K562 (cell line): ENCODE data around the gene ATP6V0A1. TPM values are rescaled to one million over a fixed set of nuclear protein-coding genes. Genes with fewer than 3 reads are reported as not detected.
A peak's percentile ranks its signal among the peaks of the same experiment; 100 is the strongest.

ENCODE experiments used
- ATAC-seq: fragments of 200-7000 bp; cut with Tn5 transposase; 3 replicates; pipeline ENCODE4 v1.9.1; 2020; ENCODE audit warnings: moderate library complexity
- BruUV-seq: library from RNA; stranded (reverse); fragments of 400-500 nt; replicated peaks from 2 replicates; lab custom pipeline; 2021; lab: Mats Ljungman, UMichigan
- CTCF ChIA-PET: fragments of 300-600 bp; formaldehyde crosslinking; extraction: SDS; loops from one replicate; lab custom pipeline; 2021; ENCODE audit warnings: low intra/inter-chr PET ratio; lab: Yijun Ruan, JAX
- POLR2A ChIA-PET: fragments of 300-600, 350-650 bp; sonication (Branson Sonifier 250); formaldehyde crosslinking; extraction: SDS; loops from one replicate; lab custom pipeline; 2021; ENCODE audit warnings: antibody characterized with exemption, inconsistent platforms; lab: Yijun Ruan, JAX
- DNase-seq, 4 experiments: peaks; one replicate each; pipeline versions ENCODE4 v3.0.0 to v3.0.0-alpha.2; 2011 to 2018; ENCODE audit warnings: low spot score in 3 of 4, mixed read lengths in 3 of 4; ENCODE audit errors: extremely low read depth in 1 of 4
- FAIRE-seq: peaks from 2 replicates; lab custom pipeline; 2011; peaks lifted over from hg19 to GRCh38; lab: Jason Lieb, UNC
- H2AFZ ChIP-seq: 2 replicates; pipeline ENCODE4 v1.6.0; 2011; ENCODE audit warnings: low read depth, low read length, control low read depth, inconsistent platforms
- H3K27ac ChIP-seq: fragments of 200-600 bp; 3 replicates; pipeline ENCODE4 v1.8.0; 2011; ENCODE audit warnings: low read depth, mild to moderate bottlenecking, control low read depth, inconsistent platforms, low read length, moderate library complexity, mixed read lengths; ENCODE audit errors: extremely low read depth
- H3K27me3 ChIP-seq, 2 experiments: fragments of 300-600 bp in 1 of 2; 2 replicates in 1 of 2; 3 replicates in 1 of 2; pipeline versions ENCODE4 v1.6.0 to v1.8.0; 2011; ENCODE audit warnings: inconsistent platforms in 2 of 2, low read length in 2 of 2, mild to moderate bottlenecking in 1 of 2, mixed read lengths in 1 of 2, moderate library complexity in 1 of 2; ENCODE audit not compliant: control insufficient read depth in 2 of 2, insufficient read depth in 2 of 2
- H3K36me3 ChIP-seq: fragments of 300-600 bp; 3 replicates; pipeline ENCODE4 v1.8.0; 2011; ENCODE audit warnings: mild to moderate bottlenecking, low read length, inconsistent platforms; ENCODE audit not compliant: control insufficient read depth, insufficient read depth
- H3K4me1 ChIP-seq, 2 experiments: fragments of 200-600 bp in 1 of 2; replicated peaks in 1 of 2; 2 replicates in 1 of 2; 3 replicates in 1 of 2; pipeline versions ENCODE4 v1.5.1 to v1.8.0; 2011; ENCODE audit warnings: inconsistent platforms in 2 of 2, low read length in 2 of 2, mild to moderate bottlenecking in 1 of 2, mixed read lengths in 1 of 2, moderate library complexity in 1 of 2; ENCODE audit not compliant: control insufficient read depth in 2 of 2, insufficient read depth in 2 of 2
- H3K4me2 ChIP-seq: 2 replicates; pipeline ENCODE4 v1.6.1; 2011; ENCODE audit warnings: low read length, control low read depth, inconsistent platforms, mixed read lengths; ENCODE audit not compliant: insufficient read depth
- H3K4me3 ChIP-seq: fragments of 200-600 bp; sonication (generic), shearing (Covaris generic); 2 replicates; pipeline ENCODE4 v1.5.1; 2016; ENCODE audit warnings: control low read depth, inconsistent platforms
- H3K79me2 ChIP-seq: fragments of 200-600 bp; 3 replicates; pipeline ENCODE4 v1.8.0; 2011; ENCODE audit warnings: low read length, inconsistent platforms; ENCODE audit not compliant: control insufficient read depth, insufficient read depth
- H3K9ac ChIP-seq, 2 experiments: 2 replicates each; pipeline versions ENCODE4 v1.6.0 to v1.6.1; 2011; ENCODE audit warnings: low read depth in 2 of 2, low read length in 2 of 2, control low read depth in 1 of 2, inconsistent platforms in 1 of 2, mild to moderate bottlenecking in 1 of 2, mixed read lengths in 1 of 2; ENCODE audit not compliant: insufficient read depth in 1 of 2
- H3K9me1 ChIP-seq: one replicate; pipeline ENCODE4 v1.6.0; 2011; ENCODE audit warnings: inconsistent platforms, mild to moderate bottlenecking, low read length, moderate library complexity; ENCODE audit not compliant: control insufficient read depth, insufficient read depth
- H3K9me3 ChIP-seq: replicated peaks from 2 replicates; pipeline ENCODE4 v1.5.1; 2011; ENCODE audit warnings: low read depth, low read length, inconsistent platforms; ENCODE audit not compliant: control insufficient read depth, insufficient read depth
- H4K20me1 ChIP-seq: replicated peaks from 2 replicates; pipeline ENCODE4 v1.6.1; 2011; ENCODE audit warnings: low read length, inconsistent platforms, mixed read lengths; ENCODE audit not compliant: control insufficient read depth, insufficient read depth
- DNMT1 ChIP-seq: fragments of 450-650 bp; IDR thresholded peaks from 2 replicates; pipeline ENCODE4 v1.6.1; 2016; ENCODE audit warnings: antibody characterized with exemption, mild to moderate bottlenecking
- ELF2 ChIP-seq: fragments of 250-450 bp; sonication (Bioruptor Pico); IDR thresholded peaks from 2 replicates; pipeline ENCODE4 v1.5.0; 2021; ENCODE audit warnings: mild to moderate bottlenecking
- NR4A1 ChIP-seq, 2 experiments: fragments of 250-450 bp in 1 of 2; fragments of 450-650 bp in 1 of 2; sonication (Bioruptor Pico) in 1 of 2; IDR thresholded peaks; 2 replicates each; pipeline versions ENCODE4 v1.4.0 to v1.6.1; 2016 to 2020; ENCODE audit warnings: mild to moderate bottlenecking in 2 of 2, missing compliant biosample characterization in 1 of 2, missing genetic modification characterization in 1 of 2, moderate library complexity in 1 of 2
- PHF20 ChIP-seq: fragments of 450-650 bp; IDR thresholded peaks from 2 replicates; pipeline ENCODE4 v1.6.1; 2018; ENCODE audit not compliant: partially characterized antibody
- PHF8 ChIP-seq: fragments of 200-600 bp; sonication (generic); IDR thresholded peaks from 2 replicates; pipeline ENCODE4 v1.6.1; 2012; ENCODE audit warnings: mixed run types, mild to moderate bottlenecking, inconsistent platforms, low read length, moderate library complexity, borderline replicate concordance
- PTTG1 ChIP-seq: fragments of 450-650 bp; IDR thresholded peaks from 2 replicates; pipeline ENCODE4 v1.6.1; 2016; ENCODE audit warnings: low read depth, mild to moderate bottlenecking, missing genetic modification characterization, missing compliant biosample characterization
- RBBP5 ChIP-seq: fragments of 200-600 bp; sonication (generic); IDR thresholded peaks from 2 replicates; pipeline ENCODE4 v1.6.1; 2012; ENCODE audit warnings: borderline replicate concordance, mild to moderate bottlenecking, low read length, control low read depth, inconsistent platforms; ENCODE audit not compliant: insufficient read depth, poor library complexity, severe bottlenecking
- SP2 ChIP-seq: IDR thresholded peaks from 2 replicates; pipeline ENCODE4 v1.6.1; 2011; ENCODE audit warnings: mild to moderate bottlenecking, low read depth, low read length, moderate library complexity; ENCODE audit not compliant: poor library complexity, severe bottlenecking; ENCODE audit errors: extremely low read depth
- ZNF3 ChIP-seq: fragments of 250-450 bp; sonication (Bioruptor Pico); IDR thresholded peaks from 2 replicates; pipeline ENCODE4 v1.5.0; 2021; ENCODE audit warnings: mild to moderate bottlenecking, moderate library complexity
- WGBS: fragments of 100-300 bp; shearing (Covaris generic); methylation state at CpG from one replicate; pipeline ENCODE4 v1.1.6; 2016; ENCODE audit warnings: low coverage, mixed read lengths; ENCODE audit not compliant: insufficient coverage; ENCODE audit errors: missing lambda C conversion rate; 5-methylcytosine and 5-hydroxymethylcytosine counted together
- in situ Hi-C: fragments of 300-500 bp; cut with MboI; formaldehyde crosslinking; loops from 4 replicates; pipeline ENCODE4 v1.15.0; 2018; ENCODE audit warnings: inconsistent platforms, mixed read lengths
- intact Hi-C: fragments of 100-400 bp; cut with micrococcal nuclease; formaldehyde crosslinking; loops from 2 replicates; pipeline ENCODE4 v1.14.2; 2022
- polyA plus RNA-seq, 8 experiments: library from polyadenylated mRNA; depleted of rRNA in 4 of 8; stranded (reverse) in 5 of 8; unstranded in 3 of 8; fragments of >200 nt; fragmentation: Nextera tagmentation in 2 of 8; fragmentation: Illumina TruSeq in 1 of 8; extraction: Ambion mirVana in 2 of 8; extraction: Trizol in 1 of 8; gene quantifications; 2 replicates each; pipeline versions ENCODE4 v1.2.1 to v1.2.3, GENCODE V29; 2011 to 2014; ENCODE audit warnings: inconsistent platforms in 1 of 8, missing spikeins in 1 of 8
- total RNA-seq, 7 experiments: library from RNA; depleted of rRNA in 6 of 7; stranded (reverse); fragments of >200 nt in 6 of 7; fragmentation: Illumina TruSeq in 2 of 7; extraction: Trizol in 2 of 7; gene quantifications; 2 replicates each; pipeline versions ENCODE4 v1.2.1 to v1.2.3, GENCODE V29; 2011 to 2021; ENCODE audit warnings: low replicate concordance in 1 of 7
- TF ChIP-seq, protein P1 (sequence below): sonication (generic); formaldehyde crosslinking; IDR thresholded peaks from 2 replicates; pipeline ENCODE4 v1.8.1; 2023; ENCODE audit warnings: mild to moderate bottlenecking, missing genetic modification reagents, moderate library complexity
- TF ChIP-seq, protein P2 (sequence below), 2 experiments: IDR thresholded peaks; 2 replicates each; pipeline ENCODE4 v1.6.1; 2011; ENCODE audit warnings: borderline replicate concordance in 1 of 2, control low read depth in 1 of 2, low read depth in 1 of 2, low read length in 1 of 2, mild to moderate bottlenecking in 1 of 2, mixed read lengths in 1 of 2, moderate library complexity in 1 of 2; ENCODE audit not compliant: insufficient read depth in 1 of 2, insufficient read length in 1 of 2, poor library complexity in 1 of 2, severe bottlenecking in 1 of 2; ENCODE audit errors: extremely low read depth in 1 of 2
- TF ChIP-seq, protein P3 (sequence below): fragments of 450-650 bp; IDR thresholded peaks from 2 replicates; pipeline ENCODE4 v1.6.1; 2016; ENCODE audit warnings: mild to moderate bottlenecking

The ATP6V0A1 gene
- total and polyA plus RNA-seq, 9 of the 15 experiments (the other 6 are each of a cell fraction or from before 2014, with no cell fraction given): 11.8 to 158 (median 75.5) TPM

DNA sequence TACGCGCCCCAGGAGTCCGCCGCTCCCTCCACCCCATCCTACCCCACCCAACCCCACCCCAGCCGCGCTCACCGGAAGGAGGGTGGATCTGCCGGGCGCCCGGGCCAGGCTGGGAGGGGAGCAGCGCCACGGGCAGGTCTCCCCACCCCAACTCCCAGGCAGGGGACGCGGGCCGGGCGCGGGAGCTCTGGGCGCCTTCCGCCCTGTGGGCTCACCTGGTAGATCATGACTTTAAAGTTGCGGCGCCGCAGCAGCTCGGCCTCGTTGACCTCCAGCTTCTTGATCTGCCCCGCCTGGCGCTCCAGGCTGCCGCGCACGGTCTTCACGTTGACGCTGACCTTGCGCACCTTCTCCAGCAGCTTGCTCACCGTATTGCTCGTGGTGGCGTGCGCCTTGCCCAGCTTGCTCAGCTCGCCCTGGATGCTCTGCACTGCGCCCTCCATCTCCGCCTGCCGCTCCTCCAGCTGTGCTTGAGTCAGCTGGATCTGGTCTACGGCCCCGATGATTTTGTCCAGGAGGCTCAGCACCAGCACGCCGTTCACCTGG lies 36.2 kb upstream of the ATP6V0A1 start (continued):
- TF ChIP-seq, protein P1, sequence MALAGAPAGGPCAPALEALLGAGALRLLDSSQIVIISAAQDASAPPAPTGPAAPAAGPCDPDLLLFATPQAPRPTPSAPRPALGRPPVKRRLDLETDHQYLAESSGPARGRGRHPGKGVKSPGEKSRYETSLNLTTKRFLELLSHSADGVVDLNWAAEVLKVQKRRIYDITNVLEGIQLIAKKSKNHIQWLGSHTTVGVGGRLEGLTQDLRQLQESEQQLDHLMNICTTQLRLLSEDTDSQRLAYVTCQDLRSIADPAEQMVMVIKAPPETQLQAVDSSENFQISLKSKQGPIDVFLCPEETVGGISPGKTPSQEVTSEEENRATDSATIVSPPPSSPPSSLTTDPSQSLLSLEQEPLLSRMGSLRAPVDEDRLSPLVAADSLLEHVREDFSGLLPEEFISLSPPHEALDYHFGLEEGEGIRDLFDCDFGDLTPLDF (CRISPR knock-in tag): peak; percentile 19; the same call in 1 of the 2 replicates
- TF ChIP-seq, protein P2, sequence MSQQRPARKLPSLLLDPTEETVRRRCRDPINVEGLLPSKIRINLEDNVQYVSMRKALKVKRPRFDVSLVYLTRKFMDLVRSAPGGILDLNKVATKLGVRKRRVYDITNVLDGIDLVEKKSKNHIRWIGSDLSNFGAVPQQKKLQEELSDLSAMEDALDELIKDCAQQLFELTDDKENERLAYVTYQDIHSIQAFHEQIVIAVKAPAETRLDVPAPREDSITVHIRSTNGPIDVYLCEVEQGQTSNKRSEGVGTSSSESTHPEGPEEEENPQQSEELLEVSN (IDR thresholded peaks at IDR 0.05; ENCODE audit: borderline replicate concordance in 1 of 2, extremely low read depth in 1 of 2, insufficient read depth in 1 of 2, insufficient read length in 1 of 2, low read depth in 1 of 2, low read length in 1 of 2, poor library complexity in 1 of 2, severe bottlenecking in 1 of 2): peak; percentile 26 to 35

DNA sequence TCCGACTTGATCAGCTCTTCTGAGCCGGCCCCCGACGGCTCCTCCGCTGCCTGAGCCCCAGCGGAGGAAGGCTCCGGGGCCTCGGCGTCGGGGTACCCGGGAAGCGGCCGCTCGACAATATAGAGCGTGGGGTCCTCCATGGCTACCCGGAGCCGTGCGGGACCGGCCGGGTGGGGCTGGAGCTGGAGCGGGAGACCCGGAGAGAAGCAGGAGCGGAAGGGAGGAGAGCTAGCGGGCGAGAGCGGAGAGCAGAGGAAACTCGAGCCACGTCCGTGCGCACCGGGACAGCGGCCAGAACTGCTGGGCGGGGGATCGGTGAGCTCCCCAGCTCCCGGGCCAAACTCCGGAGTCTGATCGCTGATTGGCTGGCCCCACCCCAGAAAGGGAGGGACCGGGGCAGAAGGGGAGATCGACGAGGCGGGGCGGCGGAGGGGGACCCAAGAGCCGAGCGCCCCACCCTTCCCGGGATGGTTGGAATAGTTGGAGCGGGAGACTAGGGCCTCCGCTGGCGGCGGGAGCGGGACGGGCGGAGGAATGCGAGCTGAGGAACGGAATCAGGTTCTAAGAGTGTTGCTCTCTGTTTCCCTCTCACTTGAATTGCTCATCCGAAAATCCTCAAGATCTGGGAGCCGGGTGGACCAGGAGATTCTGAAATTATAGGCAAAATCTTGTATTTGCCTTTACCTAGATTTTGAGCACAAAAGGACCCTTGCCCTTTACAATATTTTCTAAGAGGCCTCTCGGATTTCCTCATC lies 35.5 kb upstream of the ATP6V0A1 start, which contains the start of gene CAVIN1:
Gene CAVIN1, minus strand, starts transcription at position 299 of the 755 bp plus-strand sequence. Its CDS starts 159 bp downstream, at position 140.
- Histone ChIP-seq H3K9me3 (no peaks in the 10 kb centered on the region), H3K9me1 (no peaks in the 10 kb centered on the region), H4K20me1 (peaks cover 12% of the 10 kb centered on the region; the same call in 1 of the 2 replicates), H3K9ac (peak within 1 kb of the TSS; percentile 77 to 97), H3K36me3 (peaks cover 27% of the 10 kb centered on the region; the same call in 2 of the 3 replicates), H3K79me2 (peaks cover 48% of the 10 kb centered on the region), H3K4me1 (peaks cover 21 to 33% of the 10 kb centered on the region in 2 experiments; a peak in 4 of 5 replicates), H3K27ac (peak within 1 kb of the TSS; percentile 71), H3K4me3 (peak within 1 kb of the TSS; percentile 64), H3K4me2 (peak within 1 kb of the TSS; percentile 93), H3K27me3 (no peaks in the 10 kb centered on the region), H2AFZ (peak within 1 kb of the TSS; percentile 66)
- intact Hi-C loops (loop anchor here (2.0 kb wide), 1 partner anchor 36 kb away; the partner anchor contains the start of gene ATP6V0A1), in situ Hi-C loops (loop anchor here (5.0 kb wide), 1 partner anchor 104 kb away; no protein-coding TSS in a partner anchor)
- 2% methylated on average over 38 of the region's 58 CpGs for WGBS
- ATAC-seq (peak; percentile 88), FAIRE-seq (peak; percentile 59), DNase-seq (peak; percentile 93 to 99 (median 98))
- no TSS peak for BruUV-seq
- CTCF ChIA-PET: no interaction called here
- POLR2A ChIA-PET: interaction anchor here (0.6 to 2.2 kb wide), 16 partner anchors 8 to 359 kb away, joined by 3 to 10 read pairs (median 4); no protein-coding TSS in a partner anchor
- TF ChIP-seq RBBP5: peak; percentile 58
- no peak for TF ChIP-seq ELF2 (CRISPR knock-in tag)
- TF ChIP-seq DNMT1: no peak
- TF ChIP-seq NR4A1 (CRISPR knock-in tag; IDR thresholded peaks at IDR 0.05): no peak
- 0 out of 2 replicates have a peak, but pooled peaks have one; percentile 32 for TF ChIP-seq NR4A1 (tag; IDR thresholded peaks at IDR 0.05)
- TF ChIP-seq PTTG1 (tag): no peak
- TF ChIP-seq, protein P3, sequence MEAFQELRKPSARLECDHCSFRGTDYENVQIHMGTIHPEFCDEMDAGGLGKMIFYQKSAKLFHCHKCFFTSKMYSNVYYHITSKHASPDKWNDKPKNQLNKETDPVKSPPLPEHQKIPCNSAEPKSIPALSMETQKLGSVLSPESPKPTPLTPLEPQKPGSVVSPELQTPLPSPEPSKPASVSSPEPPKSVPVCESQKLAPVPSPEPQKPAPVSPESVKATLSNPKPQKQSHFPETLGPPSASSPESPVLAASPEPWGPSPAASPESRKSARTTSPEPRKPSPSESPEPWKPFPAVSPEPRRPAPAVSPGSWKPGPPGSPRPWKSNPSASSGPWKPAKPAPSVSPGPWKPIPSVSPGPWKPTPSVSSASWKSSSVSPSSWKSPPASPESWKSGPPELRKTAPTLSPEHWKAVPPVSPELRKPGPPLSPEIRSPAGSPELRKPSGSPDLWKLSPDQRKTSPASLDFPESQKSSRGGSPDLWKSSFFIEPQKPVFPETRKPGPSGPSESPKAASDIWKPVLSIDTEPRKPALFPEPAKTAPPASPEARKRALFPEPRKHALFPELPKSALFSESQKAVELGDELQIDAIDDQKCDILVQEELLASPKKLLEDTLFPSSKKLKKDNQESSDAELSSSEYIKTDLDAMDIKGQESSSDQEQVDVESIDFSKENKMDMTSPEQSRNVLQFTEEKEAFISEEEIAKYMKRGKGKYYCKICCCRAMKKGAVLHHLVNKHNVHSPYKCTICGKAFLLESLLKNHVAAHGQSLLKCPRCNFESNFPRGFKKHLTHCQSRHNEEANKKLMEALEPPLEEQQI: no peak
- no peak for TF ChIP-seq PHF20
- TF ChIP-seq ZNF3 (CRISPR knock-in tag): no peak
- TF ChIP-seq PHF8: peak; percentile 67; the same call in 1 of the 2 replicates
- TF ChIP-seq SP2: no peak
